GM12801 (cell line): ENCODE data around the gene SYCP3.

ENCODE experiments used
- TF ChIP-seq, protein P1 (sequence below): IDR thresholded peaks from one replicate; pipeline ENCODE4 v1.5.1; 2011; ENCODE audit warnings: control low read depth; ENCODE audit not compliant: insufficient read length; ENCODE audit errors: extremely low read depth

SYCP3 gene

GRCh38 chr12:101779626-101780025 is 40.4 kb upstream of the SYCP3 start:
- TF ChIP-seq, protein P1, sequence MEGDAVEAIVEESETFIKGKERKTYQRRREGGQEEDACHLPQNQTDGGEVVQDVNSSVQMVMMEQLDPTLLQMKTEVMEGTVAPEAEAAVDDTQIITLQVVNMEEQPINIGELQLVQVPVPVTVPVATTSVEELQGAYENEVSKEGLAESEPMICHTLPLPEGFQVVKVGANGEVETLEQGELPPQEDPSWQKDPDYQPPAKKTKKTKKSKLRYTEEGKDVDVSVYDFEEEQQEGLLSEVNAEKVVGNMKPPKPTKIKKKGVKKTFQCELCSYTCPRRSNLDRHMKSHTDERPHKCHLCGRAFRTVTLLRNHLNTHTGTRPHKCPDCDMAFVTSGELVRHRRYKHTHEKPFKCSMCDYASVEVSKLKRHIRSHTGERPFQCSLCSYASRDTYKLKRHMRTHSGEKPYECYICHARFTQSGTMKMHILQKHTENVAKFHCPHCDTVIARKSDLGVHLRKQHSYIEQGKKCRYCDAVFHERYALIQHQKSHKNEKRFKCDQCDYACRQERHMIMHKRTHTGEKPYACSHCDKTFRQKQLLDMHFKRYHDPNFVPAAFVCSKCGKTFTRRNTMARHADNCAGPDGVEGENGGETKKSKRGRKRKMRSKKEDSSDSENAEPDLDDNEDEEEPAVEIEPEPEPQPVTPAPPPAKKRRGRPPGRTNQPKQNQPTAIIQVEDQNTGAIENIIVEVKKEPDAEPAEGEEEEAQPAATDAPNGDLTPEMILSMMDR: no peak

DNA sequence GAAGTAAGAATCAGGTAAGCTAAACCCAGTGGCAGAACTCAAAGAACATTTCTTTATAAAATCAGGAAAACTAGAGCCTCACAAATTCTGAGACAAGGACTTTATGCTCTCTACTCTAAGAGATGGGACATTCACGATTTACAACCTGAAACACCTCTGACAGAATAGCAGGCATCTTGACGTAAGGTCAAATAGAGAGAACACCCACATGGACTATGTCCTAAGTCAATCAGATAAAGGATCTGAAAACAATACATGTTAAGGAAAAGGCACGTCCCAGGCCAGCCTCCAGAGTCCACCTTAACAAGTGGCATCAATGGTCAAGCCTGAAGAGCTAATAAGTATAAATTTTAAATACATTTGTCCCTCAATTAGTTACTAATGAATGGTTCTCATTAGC is 39.9 kb upstream of the SYCP3 start:
- TF ChIP-seq, protein P1: no peak

DNA sequence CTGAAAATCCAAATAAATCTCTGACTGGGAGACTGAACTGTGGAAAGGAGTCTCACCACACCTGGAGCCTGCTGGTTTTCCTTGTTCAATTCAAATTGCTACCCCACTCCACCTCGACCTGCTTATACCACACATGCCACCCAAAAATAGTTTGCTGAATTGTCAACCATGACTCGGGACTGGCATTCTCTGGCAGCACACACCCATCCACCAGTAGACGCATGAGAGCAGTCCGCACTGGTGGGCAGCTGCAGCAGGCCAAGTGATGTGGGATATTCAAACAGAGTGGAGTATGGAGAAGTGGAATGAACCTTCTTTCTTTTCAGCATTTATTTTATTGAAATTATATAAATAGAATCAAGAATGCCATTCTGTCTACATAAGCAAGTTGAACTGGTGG is 38.7 kb upstream of the SYCP3 start:
- TF ChIP-seq, protein P1: no peak

DNA sequence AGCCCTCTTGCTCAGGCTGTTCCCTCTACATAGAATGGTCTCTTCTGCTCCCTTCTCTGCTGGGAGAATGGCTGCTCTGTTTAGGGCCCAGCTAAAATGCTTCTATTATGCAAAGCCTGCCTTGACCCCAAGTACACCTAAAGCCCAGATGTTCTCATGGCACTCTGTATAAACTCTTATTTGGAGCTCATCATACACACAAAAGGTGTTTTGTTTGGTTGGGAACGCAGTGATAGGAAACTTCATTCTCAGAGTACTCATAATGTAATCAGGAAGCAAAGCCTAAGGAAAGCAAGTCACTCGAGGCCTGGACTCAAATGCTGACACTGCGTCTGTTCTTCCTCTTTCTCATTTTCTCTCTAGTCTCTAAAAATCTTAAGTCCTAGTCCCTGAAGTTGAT is 38.2 kb upstream of the SYCP3 start:
- TF ChIP-seq, protein P1: no peak

GRCh38 chr12:101775816-101776215 is 36.6 kb upstream of the SYCP3 start:
- TF ChIP-seq, protein P1: no peak

- TF ChIP-seq, protein P1: no peak
These were observed 34.4 kb upstream of the SYCP3 start for GRCh38 chr12:101773650-101774162.

- TF ChIP-seq, protein P1: no peak
These were observed 32.9 kb upstream of the SYCP3 start for GRCh38 chr12:101772012-101772775.

DNA sequence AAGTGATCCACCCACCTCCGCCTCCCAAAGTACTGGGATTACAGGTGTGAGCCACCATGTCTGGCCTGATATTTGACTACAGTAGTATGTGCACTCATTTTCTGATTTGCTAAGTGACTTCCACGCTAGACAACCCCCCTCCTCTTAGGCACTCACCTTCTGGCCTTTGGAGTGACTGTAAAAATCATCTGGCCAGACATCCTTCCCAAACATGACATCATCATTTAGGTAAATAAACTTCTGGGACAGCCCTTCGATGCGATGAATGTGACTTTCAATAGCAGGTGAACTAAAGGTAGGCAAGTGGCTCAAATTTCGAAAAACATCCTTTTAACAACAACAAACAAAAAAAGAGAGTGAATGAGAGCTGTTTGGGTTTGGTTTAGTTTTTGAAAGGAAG is 30.6 kb upstream of the SYCP3 start:
- TF ChIP-seq, protein P1: no peak
